Gastroesophageal sphincter (tissue), 4 donors: ENCODE results near the gene RBM18. TPM values are rescaled to one million over a fixed set of nuclear protein-coding genes. Genes with fewer than 3 reads are reported as not detected.

Experiments used
- ATAC-seq: fragments of 150-250 bp; one replicate; pipeline ENCODE4 v1.9.1; 2016; ENCODE audit warnings: mild to moderate bottlenecking, moderate library complexity
- H3K27ac ChIP-seq, 4 donors: fragments of 200-600 bp; sonication (generic) in 3 of 4; 1 replicate in 3 of 4; 2 replicates in 1 of 4; pipeline ENCODE4 v1.5.1; 2016 to 2019
- H3K27me3 ChIP-seq: fragments of 200-600 bp; sonication (generic); one replicate; pipeline ENCODE4 v1.5.1; 2019
- H3K36me3 ChIP-seq, 2 donors: fragments of 200-600 bp; sonication (generic); one replicate each; pipeline ENCODE4 v1.5.1; 2019; ENCODE audit warnings: control low read depth in 1 of 2
- H3K4me1 ChIP-seq, 3 donors: fragments of 200-600 bp; sonication (generic); 1 replicate in 2 of 3; 2 replicates in 1 of 3; pipeline ENCODE4 v1.5.1; 2016 to 2019; ENCODE audit warnings: control low read depth in 2 of 3
- H3K4me3 ChIP-seq, 2 donors: fragments of 200-600 bp; sonication (generic); one replicate each; pipeline ENCODE4 v1.5.1; 2019; ENCODE audit warnings: mild to moderate bottlenecking in 1 of 2, moderate library complexity in 1 of 2
- H3K9me3 ChIP-seq, 3 donors: fragments of 200-600 bp; sonication (generic); one replicate each; pipeline ENCODE4 v1.5.1; 2017 to 2019; ENCODE audit warnings: control low read depth in 2 of 3
- CTCF ChIP-seq, 4 experiments: fragments of 200-600 bp in 2 of 4; fragments of 450-650 bp in 2 of 4; sonication (generic) in 1 of 4; IDR thresholded peaks; one replicate each; pipeline ENCODE4 v1.5.1; 2017 to 2019; ENCODE audit warnings: antibody characterized with exemption in 4 of 4, mild to moderate bottlenecking in 2 of 4, moderate library complexity in 2 of 4
- EP300 ChIP-seq: sonication (generic); formaldehyde crosslinking; IDR thresholded peaks from one replicate; pipeline ENCODE4 v1.6.1; 2017; ENCODE audit warnings: antibody characterized with exemption, mild to moderate bottlenecking
- POLR2A ChIP-seq, 2 donors: fragments of 450-650 bp; IDR thresholded peaks; one replicate each; pipeline ENCODE4 v1.6.1; 2017; ENCODE audit warnings: antibody characterized with exemption in 2 of 2, mild to moderate bottlenecking in 2 of 2, moderate library complexity in 1 of 2
- POLR2AphosphoS5 ChIP-seq: sonication (generic); formaldehyde crosslinking; IDR thresholded peaks from one replicate; pipeline ENCODE4 v1.6.1; 2017; ENCODE audit warnings: antibody characterized with exemption
- WGBS, 2 donors: methylation state at CpG; one replicate each; pipeline ENCODE4 v1.1.5; 2018; ENCODE audit warnings: low coverage in 1 of 2; 5-methylcytosine and 5-hydroxymethylcytosine counted together
- total RNA-seq, 4 donors: library from RNA; depleted of rRNA; stranded (reverse); fragments of >200 nt; gene quantifications; one replicate each; pipeline ENCODE4 v1.1.0, GENCODE V29; 2016

Gene RBM18
- total RNA-seq, 4 donors from 2014 or later, result 11.0 to 21.5 (median 18.1) TPM

- H3K27me3 ChIP-seq, result peaks cover 100% of the 10 kb centered on the region
Observed at GRCh38 chr9:122221183-122221811, 43.3 kb downstream of the RBM18 start.

GRCh38 chr9:122220673-122221182 is 43.9 kb downstream of the RBM18 start:
- H3K4me3 ChIP-seq, result no peak overlapping the region
- ATAC-seq, result no peak
- peaks cover 0 to 33% (median 14%) of the 10 kb centered on the region in 3 donors for H3K4me1 ChIP-seq
- no peak overlapping the region for H3K27ac ChIP-seq
- H3K36me3 ChIP-seq, result no peaks in the 10 kb centered on the region
- no peaks in the 10 kb centered on the region for H3K9me3 ChIP-seq
- 19 to 38% methylated on average over 6 to 9 of the region's 18 CpGs for WGBS, 2 donors
- TF ChIP-seq POLR2A (IDR thresholded peaks at IDR 0.05) (no peak), POLR2AphosphoS5 (no peak), EP300 (no peak), CTCF (IDR thresholded peaks at IDR 0.05) (no peak)
- H3K27me3 ChIP-seq, result peaks cover 100% of the 10 kb centered on the region

More at GRCh38 chr9:122221183-122221811, 43.3 kb downstream of the RBM18 start:
- H3K4me3 ChIP-seq, result no peak overlapping the region
- TF ChIP-seq CTCF (IDR thresholded peaks at IDR 0.05), result no peak
- TF ChIP-seq POLR2A (IDR thresholded peaks at IDR 0.05), result no peak
- no peak for TF ChIP-seq POLR2AphosphoS5
- no peak for TF ChIP-seq EP300
- H3K4me1 ChIP-seq, result peaks cover 0 to 38% (median 14%) of the 10 kb centered on the region in 3 donors
- WGBS, 2 donors, result 20 to 32% methylated on average over 1 to 3 of the region's 27 CpGs
- no peaks in the 10 kb centered on the region for H3K36me3 ChIP-seq
- no peaks in the 10 kb centered on the region for H3K9me3 ChIP-seq
- ATAC-seq, result no peak
- H3K27ac ChIP-seq, result no peak overlapping the region

- no peak for TF ChIP-seq CTCF (IDR thresholded peaks at IDR 0.05)
- no peak for TF ChIP-seq EP300
- no peak for TF ChIP-seq POLR2A (IDR thresholded peaks at IDR 0.05)
- TF ChIP-seq POLR2AphosphoS5, result peak; percentile 41
- 16 to 27% methylated on average over 12 to 14 of the region's 57 CpGs for WGBS, 2 donors
- Histone ChIP-seq H3K4me1 (peaks cover 0 to 29% (median 14%) of the 10 kb centered on the region in 3 donors), H3K27me3 (peaks cover 100% of the 10 kb centered on the region), H3K4me3 (peak overlapping the region in 1 of 2 donors; percentile 26), H3K9me3 (no peaks in the 10 kb centered on the region), H3K27ac (no peak overlapping the region), H3K36me3 (no peaks in the 10 kb centered on the region)
- no peak for ATAC-seq
Observed at GRCh38 chr9:122219856-122220672, 44.6 kb downstream of the RBM18 start.

GRCh38 chr9:122218935-122219855 is 45.4 kb downstream of the RBM18 start:
- TF ChIP-seq CTCF (IDR thresholded peaks at IDR 0.05) (no peak), EP300 (no peak), POLR2AphosphoS5 (no peak), POLR2A (IDR thresholded peaks at IDR 0.05) (no peak)
- H3K36me3 ChIP-seq, result no peaks in the 10 kb centered on the region
- peaks cover 0 to 33% (median 14%) of the 10 kb centered on the region in 3 donors for H3K4me1 ChIP-seq
- H3K9me3 ChIP-seq, result no peaks in the 10 kb centered on the region
- no peak overlapping the region for H3K27ac ChIP-seq
- peaks cover 100% of the 10 kb centered on the region for H3K27me3 ChIP-seq
- ATAC-seq, result no peak
- 9% methylated on average over 6 of the region's 59 CpGs; no CpG with 5 or more reads in 1 of the 2 donors for WGBS, 2 donors
- H3K4me3 ChIP-seq, result peak overlapping the region in 1 of 2 donors; percentile 26
